IMR-90 (cell line): ENCODE results near the gene TENM3. TPM values are rescaled to one million over a fixed set of nuclear protein-coding genes. Genes with fewer than 3 reads are reported as not detected.

Source experiments
- ATAC-seq: fragments of 200-7000 bp; cut with Tn5 transposase; 2 replicates; pipeline ENCODE4 v1.9.1; 2020; ENCODE audit warnings: low read depth, mild to moderate bottlenecking, moderate library complexity
- BruUV-seq: library from RNA; stranded (reverse); fragments of 400-500 nt; replicated peaks from 2 replicates; lab custom pipeline; 2021; lab: Mats Ljungman, UMichigan
- CTCF ChIA-PET: fragments of 300-600 bp; formaldehyde crosslinking; extraction: SDS; loops from one replicate; lab custom pipeline; 2021; ENCODE audit warnings: antibody characterized with exemption; lab: Yijun Ruan, JAX
- POLR2A ChIA-PET: fragments of 300-600 bp; sonication (Branson Sonifier 250); formaldehyde crosslinking; loops from one replicate; lab custom pipeline; 2022; ENCODE audit warnings: antibody characterized with exemption; ENCODE audit not compliant: unreplicated experiment; lab: Charles Lee
- DNase-seq: peaks from one replicate; pipeline ENCODE4 v3.0.0; 2013
- H2AFZ ChIP-seq: replicated peaks from 2 replicates; pipeline ENCODE3; 2013; ENCODE audit warnings: low read length, mild to moderate bottlenecking; ENCODE audit not compliant: poor library complexity
- H2AK5ac ChIP-seq: 2 replicates; pipeline ENCODE4 v1.6.1; 2013; ENCODE audit warnings: low read depth, low read length, inconsistent platforms
- H2AK9ac ChIP-seq: replicated peaks from 2 replicates; pipeline ENCODE3; 2013; ENCODE audit warnings: mild to moderate bottlenecking, low read depth, low read length, moderate library complexity; ENCODE audit not compliant: poor library complexity
- H2BK120ac ChIP-seq: 2 replicates; pipeline ENCODE4 v1.6.1; 2013; ENCODE audit warnings: low read depth, low read length, inconsistent platforms
- H2BK15ac ChIP-seq: 3 replicates; pipeline ENCODE4 v1.6.1; 2013; ENCODE audit warnings: low read depth, low read length, inconsistent platforms
- H2BK20ac ChIP-seq: 2 replicates; pipeline ENCODE4 v1.6.1; 2013; ENCODE audit warnings: low read depth, mild to moderate bottlenecking, inconsistent platforms, low read length, moderate library complexity
- H2BK5ac ChIP-seq: 2 replicates; pipeline ENCODE4 v1.6.1; 2013; ENCODE audit warnings: mild to moderate bottlenecking, low read depth, low read length, inconsistent platforms; ENCODE audit not compliant: poor library complexity, severe bottlenecking
- H3K14ac ChIP-seq: replicated peaks from 2 replicates; pipeline ENCODE4 v1.6.1; 2013; ENCODE audit warnings: low read depth, low read length, inconsistent platforms
- H3K18ac ChIP-seq: 2 replicates; pipeline ENCODE4 v1.6.1; 2013; ENCODE audit warnings: low read depth, low read length, control low read depth
- H3K23ac ChIP-seq: 2 replicates; pipeline ENCODE4 v1.6.1; 2013; ENCODE audit warnings: low read depth, low read length, inconsistent platforms
- H3K27ac ChIP-seq: 2 replicates; pipeline ENCODE4 v1.5.1; 2013; ENCODE audit warnings: mild to moderate bottlenecking, control low read depth, low read length; ENCODE audit not compliant: insufficient read depth
- H3K27me3 ChIP-seq: 2 replicates; pipeline ENCODE4 v1.6.1; 2013; ENCODE audit warnings: low read length; ENCODE audit not compliant: control insufficient read depth, insufficient read depth
- H3K36me3 ChIP-seq: 2 replicates; pipeline ENCODE4 v1.6.1; 2013; ENCODE audit warnings: low read length, mixed read lengths; ENCODE audit not compliant: control insufficient read depth, insufficient read depth
- H3K4ac ChIP-seq: 2 replicates; pipeline ENCODE4 v1.6.1; 2013; ENCODE audit warnings: low read depth, low read length, inconsistent platforms
- H3K4me1 ChIP-seq: 2 replicates; pipeline ENCODE4 v1.6.1; 2013; ENCODE audit warnings: low read length, mixed read lengths; ENCODE audit not compliant: control insufficient read depth, insufficient read depth
- H3K4me2 ChIP-seq: 2 replicates; pipeline ENCODE4 v1.6.1; 2013; ENCODE audit warnings: low read depth, mild to moderate bottlenecking, control low read depth, low read length, moderate library complexity
- H3K4me3 ChIP-seq: 2 replicates; pipeline ENCODE4 v1.5.1; 2013; ENCODE audit warnings: low read depth, mild to moderate bottlenecking, control low read depth, low read length, moderate library complexity; ENCODE audit not compliant: insufficient read depth
- H3K56ac ChIP-seq: 2 replicates; pipeline ENCODE4 v1.6.1; 2013; ENCODE audit warnings: low read length, inconsistent platforms; ENCODE audit not compliant: insufficient read depth; ENCODE audit errors: extremely low read depth
- H3K79me1 ChIP-seq, 2 experiments: 2 replicates each; pipeline ENCODE4 v1.6.1; 2013; ENCODE audit warnings: low read length in 2 of 2, inconsistent platforms in 1 of 2, low read depth in 1 of 2
- H3K9ac ChIP-seq: 2 replicates; pipeline ENCODE4 v1.6.1; 2013; ENCODE audit warnings: low read depth, low read length, control low read depth
- H3K9me1 ChIP-seq: 2 replicates; pipeline ENCODE4 v1.6.1; 2013; ENCODE audit warnings: low read length, inconsistent platforms; ENCODE audit not compliant: insufficient read depth
- H3K9me3 ChIP-seq: 2 replicates; pipeline ENCODE4 v1.6.1; 2013; ENCODE audit warnings: low read length; ENCODE audit not compliant: control insufficient read depth, insufficient read depth
- H4K20me1 ChIP-seq: 2 replicates; pipeline ENCODE4 v1.6.1; 2013; ENCODE audit warnings: low read length, inconsistent platforms; ENCODE audit not compliant: insufficient read depth
- H4K5ac ChIP-seq: 2 replicates; pipeline ENCODE4 v1.6.1; 2013; ENCODE audit warnings: mild to moderate bottlenecking, low read depth, low read length, control low read depth
- H4K8ac ChIP-seq, 2 experiments: 2 replicates each; pipeline ENCODE4 v1.6.1; 2013; ENCODE audit warnings: low read depth in 2 of 2, low read length in 2 of 2, control low read depth in 1 of 2, inconsistent platforms in 1 of 2
- H4K91ac ChIP-seq: 2 replicates; pipeline ENCODE4 v1.6.1; 2013; ENCODE audit warnings: low read depth, low read length, inconsistent platforms; ENCODE audit not compliant: insufficient read depth
- BHLHE40 ChIP-seq: fragments of 150-350 bp; IDR thresholded peaks from 2 replicates; pipeline ENCODE4 v1.6.1; 2016; ENCODE audit warnings: mild to moderate bottlenecking, low read depth, low read length
- CEBPB ChIP-seq: IDR thresholded peaks from 2 replicates; pipeline ENCODE4 v1.6.1; 2012; ENCODE audit warnings: low read depth, low read length, improper control_type of control experiment
- CHD1 ChIP-seq: IDR thresholded peaks from 2 replicates; pipeline ENCODE4 v1.6.1; 2012; ENCODE audit warnings: low read depth, low read length, improper control_type of control experiment
- CTCF ChIP-seq: conservative IDR thresholded peaks from 2 replicates; pipeline ENCODE4 v1.5.1; 2012; ENCODE audit warnings: mild to moderate bottlenecking, low read depth, low read length, improper control_type of control experiment
- ELK1 ChIP-seq: fragments of 150-350 bp; IDR thresholded peaks from 2 replicates; pipeline ENCODE4 v1.6.1; 2016; ENCODE audit warnings: low read depth, mild to moderate bottlenecking, low read length, moderate library complexity, borderline replicate concordance
- FOS ChIP-seq: fragments of 150-350 bp; IDR thresholded peaks from 2 replicates; pipeline ENCODE4 v1.6.1; 2016; ENCODE audit warnings: low read depth, low read length
- MAFK ChIP-seq: IDR thresholded peaks from 2 replicates; pipeline ENCODE4 v1.6.1; 2012; ENCODE audit warnings: low read depth, low read length, improper control_type of control experiment
- MAZ ChIP-seq: IDR thresholded peaks from 2 replicates; pipeline ENCODE4 v1.6.1; 2012; ENCODE audit warnings: low read depth, mild to moderate bottlenecking, low read length, improper control_type of control experiment, moderate library complexity, borderline replicate concordance
- MXI1 ChIP-seq: IDR thresholded peaks from 2 replicates; pipeline ENCODE4 v1.6.1; 2012; ENCODE audit warnings: low read depth, mild to moderate bottlenecking, low read length, moderate library complexity, borderline replicate concordance
- NFE2L2 ChIP-seq: fragments of 150-350 bp; IDR thresholded peaks from 2 replicates; pipeline ENCODE4 v1.6.1; 2016; ENCODE audit warnings: low read depth, mild to moderate bottlenecking, low read length
- POLR2A ChIP-seq: IDR thresholded peaks from 2 replicates; pipeline ENCODE4 v1.6.1; 2012; ENCODE audit warnings: mild to moderate bottlenecking, low read depth, low read length
- RAD21 ChIP-seq: IDR thresholded peaks from 2 replicates; pipeline ENCODE4 v1.6.1; 2012; ENCODE audit warnings: low read length, improper control_type of control experiment
- RCOR1 ChIP-seq: IDR thresholded peaks from 2 replicates; pipeline ENCODE4 v1.6.1; 2012; ENCODE audit warnings: mild to moderate bottlenecking, low read length, improper control_type of control experiment; ENCODE audit not compliant: insufficient replicate concordance
- RFX5 ChIP-seq: IDR thresholded peaks from 2 replicates; pipeline ENCODE4 v1.8.0; 2012; ENCODE audit warnings: low read depth, mild to moderate bottlenecking, low read length, moderate library complexity
- SMC3 ChIP-seq: fragments of 150-350 bp; IDR thresholded peaks from 2 replicates; pipeline ENCODE4 v1.6.1; 2016; ENCODE audit warnings: low read depth, mild to moderate bottlenecking, antibody characterized with exemption, low read length, moderate library complexity
- USF2 ChIP-seq: fragments of 150-350 bp; IDR thresholded peaks from 2 replicates; pipeline ENCODE4 v1.6.1; 2017; ENCODE audit warnings: mild to moderate bottlenecking, antibody characterized with exemption, low read length, low read depth
- WGBS, 2 experiments: methylation state at CpG; one replicate each; pipeline versions ENCODE4 v1.1.5 to v1.1.7; 2013; ENCODE audit warnings: missing lambda C conversion rate in 2 of 2; ENCODE audit not compliant: insufficient read length in 1 of 2; ENCODE audit errors: extremely low coverage in 2 of 2; 5-methylcytosine and 5-hydroxymethylcytosine counted together
- dilution Hi-C: fragments of 300-500 bp; cut with HindIII; formaldehyde crosslinking; loops from one replicate; pipeline ENCODE4 v1.14.3; 2018; ENCODE audit warnings: low sequenced_read_pairs; ENCODE audit not compliant: unreplicated experiment
- in situ Hi-C: fragments of 300-500 bp; cut with MboI; formaldehyde crosslinking; loops from 3 replicates; pipeline ENCODE4 v1.14.3; 2019; ENCODE audit warnings: low sequenced_read_pairs, inconsistent platforms, mixed read lengths
- intact Hi-C: fragments of 100-400 bp; cut with micrococcal nuclease; formaldehyde crosslinking; loops from 2 replicates; pipeline ENCODE4 v1.10.0; 2022
- polyA plus RNA-seq, 3 experiments: library from polyadenylated mRNA; depleted of rRNA; stranded (reverse); fragments of >200 nt; gene quantifications; 2 replicates each; pipeline ENCODE4 v1.2.3, GENCODE V29; 2012; ENCODE audit warnings: low replicate concordance in 1 of 3
- total RNA-seq: library from RNA; depleted of rRNA; stranded (reverse); fragments of >200 nt; gene quantifications from 2 replicates; pipeline ENCODE4 v1.2.3, GENCODE V29; 2012

Gene TENM3
- total and polyA plus RNA-seq, 2 of the 4 experiments (the other 2 are of a cell fraction) = 29.9 to 173 TPM

- no peaks in the 10 kb centered on the region for H3K27me3 ChIP-seq
- in situ Hi-C loops (no loop called here), intact Hi-C loops (no loop called here)
These were observed 14.1 kb upstream of the TENM3 start for GRCh38 chr4:182228991-182229577.

More at GRCh38 chr4:182228991-182229577, 14.1 kb upstream of the TENM3 start:
- no peak overlapping the region; the same call in 1 of the 2 replicates for H3K4me2 ChIP-seq
- peaks cover 9% of the 10 kb centered on the region for H3K4me1 ChIP-seq
- no peak overlapping the region for H3K4ac ChIP-seq
- no peak overlapping the region for H2AK5ac ChIP-seq
- ATAC-seq (no peak), DNase-seq (no peak)
- H2AK9ac ChIP-seq = no peak overlapping the region
- dilution Hi-C loops = no loop called here
- 0 out of 2 replicates have a peak overlapping the region, but pooled peaks have one; percentile 22 for H2BK120ac ChIP-seq
- no peak overlapping the region for H3K27ac ChIP-seq
- ChIA-PET CTCF (interaction anchor here (0.7 kb wide), 1 partner anchor 146 kb away, joined by 3 read pairs; no protein-coding TSS in a partner anchor), POLR2A (no interaction called here)
- no CpG with 5 or more reads among the region's 7 CpGs for WGBS, 2 experiments
- 0 out of 2 replicates have a peak overlapping the region, but pooled peaks have one; percentile 54 for H3K23ac ChIP-seq
- no peaks in the 10 kb centered on the region for H4K20me1 ChIP-seq
- H4K91ac ChIP-seq = no peak overlapping the region
- no peak overlapping the region for H4K5ac ChIP-seq
- 0 out of 2 replicates have a peak, but pooled peaks cover 4% of the 10 kb centered on the region for H3K9me1 ChIP-seq
- no peaks in the 10 kb centered on the region for H3K9me3 ChIP-seq
- H2AFZ ChIP-seq = no peak overlapping the region
- H3K56ac ChIP-seq = no peak overlapping the region
- no peak overlapping the region for H2BK15ac ChIP-seq
- no peak overlapping the region for H3K18ac ChIP-seq
- BruUV-seq = no TSS peak
- no peak overlapping the region for H2BK20ac ChIP-seq
- H4K8ac ChIP-seq = no peak overlapping the region
- H3K79me1 ChIP-seq = 0 out of 4 replicates have a peak, but pooled peaks cover 2% of the 10 kb centered on the region in 2 experiments
- H2BK5ac ChIP-seq = no peak overlapping the region
- H3K4me3 ChIP-seq = no peak overlapping the region
- no peak overlapping the region; the same call in 1 of the 2 replicates for H3K14ac ChIP-seq
- no peaks in the 10 kb centered on the region for H3K36me3 ChIP-seq
- no peak overlapping the region for H3K9ac ChIP-seq
- TF ChIP-seq CTCF (no peak), MXI1 (no peak), MAZ (no peak), ELK1 (no peak), CHD1 (no peak), FOS (no peak), BHLHE40 (no peak), POLR2A (no peak), USF2 (no peak), RCOR1 (no peak), SMC3 (no peak), NFE2L2 (no peak), CEBPB (no peak), MAFK (no peak), RAD21 (no peak), RFX5 (no peak)
